Skin of body (tissue), 2 donors: Measurements from ENCODE around the gene NECTIN4. TPM values are rescaled to one million over a fixed set of nuclear protein-coding genes. Genes with fewer than 3 reads are reported as not detected.

Experiments
- DNase-seq: peaks from one replicate; lab custom pipeline; 2025; lab: John Stamatoyannopoulos, UW
- total RNA-seq: library from RNA; depleted of rRNA; stranded (reverse); fragments of >200 nt; gene quantifications from one replicate; pipeline ENCODE4 v1.2.3, GENCODE V29; 2014

Gene NECTIN4
- total RNA-seq, 1 donor from 2014 or later: 49.6 TPM

GRCh38 chr1:161111527-161111926 lies 22.2 kb upstream of the NECTIN4 start:
- DNase-seq: no peak

- no peak for DNase-seq
Measured at GRCh38 chr1:161111117-161111516, 21.8 kb upstream of the NECTIN4 start.

GRCh38 chr1:161106431-161106830 lies 17.1 kb upstream of the NECTIN4 start:
- no peak for DNase-seq

- DNase-seq: no peak
Measured at GRCh38 chr1:161100556-161100955, 11.2 kb upstream of the NECTIN4 start.

- no peak for DNase-seq
Measured at GRCh38 chr1:161099090-161099802, 9.9 kb upstream of the NECTIN4 start.

GRCh38 chr1:161098210-161099068 lies 9.1 kb upstream of the NECTIN4 start, which contains the start of gene KLHDC9:
Gene KLHDC9, plus strand, starts transcription at chr1:161098361. Its CDS starts 175 bp downstream, at chr1:161098536.
- DNase-seq: peak; percentile 16

- peak; percentile 43 for DNase-seq
Measured at GRCh38 chr1:161096530-161096929, 7.2 kb upstream of the NECTIN4 start.

- no peak for DNase-seq
Measured at GRCh38 chr1:161096015-161096414, 6.7 kb upstream of the NECTIN4 start.

- no peak for DNase-seq
Measured at GRCh38 chr1:161095230-161095629, 5.9 kb upstream of the NECTIN4 start.

GRCh38 chr1:161094481-161094880 lies 5.1 kb upstream of the NECTIN4 start:
- DNase-seq: no peak

GRCh38 chr1:161092621-161093028 lies 3.3 kb upstream of the NECTIN4 start:
- no peak for DNase-seq

- no peak for DNase-seq
Measured at GRCh38 chr1:161091796-161092507, 2.6 kb upstream of the NECTIN4 start.

- no peak for DNase-seq
Measured at GRCh38 chr1:161091093-161091492, 1.7 kb upstream of the NECTIN4 start.

GRCh38 chr1:161090617-161091016 lies 1.3 kb upstream of the NECTIN4 start:
- DNase-seq: no peak

- DNase-seq: no peak
Measured at GRCh38 chr1:161089938-161090337, 580 bp upstream of the NECTIN4 start.

GRCh38 chr1:161088587-161089110 lies 709 bp downstream of the NECTIN4 start:
- DNase-seq: no peak

- DNase-seq: no peak
Measured at GRCh38 chr1:161086457-161086856, 2.9 kb downstream of the NECTIN4 start.

GRCh38 chr1:161085165-161085564 lies 4.2 kb downstream of the NECTIN4 start:
- no peak for DNase-seq

- DNase-seq: no peak
Measured at GRCh38 chr1:161084597-161084988, 4.8 kb downstream of the NECTIN4 start.

GRCh38 chr1:161083748-161084596 lies 5.4 kb downstream of the NECTIN4 start:
- DNase-seq: no peak
